Activated T-helper 1 cell treated with anti-CD3 and anti-CD28 coated beads, Interleukin-12 subunit alpha, Interleukin-12 subunit beta, Interleukin-2, Interleukin-4 antibody, amounts not matched to agents 30 ng/mL and 10 ng/mL and 1 ng/mL, durations not matched to agents 14 hours and 24 hours and 36 hours (primary cell): ENCODE data around the gene FFAR2. TPM values are rescaled to one million over a fixed set of nuclear protein-coding genes. Genes with fewer than 3 reads are reported as not detected.
A peak's percentile ranks its signal among the peaks of the same experiment; 100 is the strongest.
"Not testable (repeated sequence)": the region's sequence is repeated elsewhere in the genome, so short reads cannot be mapped to it uniquely, and the experiment has no call there.

ENCODE experiments used
- DNase-seq: peaks from one replicate; pipeline ENCODE4 v3.0.0; 2021; ENCODE audit warnings: low spot score
- H3K27ac Mint-ChIP-seq: one replicate; pipeline ENCODE4 v1.8.0; 2021; ENCODE audit warnings: mild to moderate bottlenecking, mixed read lengths
- H3K27me3 Mint-ChIP-seq: one replicate; pipeline ENCODE4 v1.8.0; 2022; ENCODE audit warnings: mild to moderate bottlenecking, moderate library complexity, mixed read lengths; ENCODE audit not compliant: insufficient read depth
- H3K36me3 Mint-ChIP-seq: one replicate; pipeline ENCODE4 v1.8.0; 2021; ENCODE audit warnings: low read depth, mixed read lengths
- H3K4me1 Mint-ChIP-seq: one replicate; pipeline ENCODE4 v1.8.0; 2021; ENCODE audit warnings: low read depth, mixed read lengths
- H3K4me3 Mint-ChIP-seq: one replicate; pipeline ENCODE4 v1.8.0; 2021; ENCODE audit warnings: mild to moderate bottlenecking, moderate library complexity, mixed read lengths
- H3K9me3 Mint-ChIP-seq: one replicate; pipeline ENCODE4 v1.8.0; 2021; ENCODE audit warnings: mixed read lengths
- intact Hi-C: fragments of 100-400 bp; cut with micrococcal nuclease; formaldehyde crosslinking; loops from one replicate; pipeline ENCODE4 v1.15.1; 2024
- total RNA-seq: library from RNA; stranded (reverse); gene quantifications from 2 replicates; pipeline ENCODE4 v1.2.3, GENCODE V29; 2022

The FFAR2 gene
- total RNA-seq, 1 donor from 2014 or later, result not detected

GRCh38 chr19:35462956-35463355 lies 14.9 kb downstream of the FFAR2 start:
- intact Hi-C loops, result loop anchor here (1.0 to 10.0 kb wide), 2 partner anchors 12 to 198 kb away; partner anchors contain the start of gene USF2
- Mint-ChIP-seq H3K4me1 (peaks cover 46% of the 10 kb centered on the region), H3K27ac (peak overlapping the region; percentile 76), H3K4me3 (peak overlapping the region; percentile 61)
- not testable (repeated sequence) for H3K36me3 Mint-ChIP-seq, DNase-seq, H3K9me3 Mint-ChIP-seq, H3K27me3 Mint-ChIP-seq

DNA sequence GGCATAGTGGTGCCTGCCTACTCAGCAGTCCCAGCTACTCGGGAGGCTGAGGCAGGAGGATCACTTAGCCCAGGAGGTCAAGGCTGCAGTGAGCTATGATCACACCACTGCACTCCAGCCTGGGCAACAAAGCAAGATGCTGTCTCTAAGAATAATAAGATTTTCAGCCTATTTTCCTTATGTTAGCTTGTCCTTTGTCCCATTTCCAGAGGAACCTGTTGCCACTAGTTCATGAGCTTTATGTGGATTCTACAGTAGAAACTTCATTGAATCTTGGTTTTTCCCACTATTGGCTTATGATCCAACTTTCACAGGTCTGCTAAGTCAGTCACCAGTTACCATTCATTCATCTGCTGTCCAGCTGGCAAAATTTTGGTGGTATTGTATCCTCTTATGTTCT lies 18.2 kb downstream of the FFAR2 start:
- intact Hi-C loops, result loop anchor here (5.0 to 10.0 kb wide), 3 partner anchors 44 to 201 kb away; partner anchors contain the start of gene USF2
- H3K4me1 Mint-ChIP-seq, result peaks cover 31% of the 10 kb centered on the region
- H3K27ac Mint-ChIP-seq, result no peak overlapping the region
- peaks cover 11% of the 10 kb centered on the region for H3K27me3 Mint-ChIP-seq
- no peak for DNase-seq
- H3K4me3 Mint-ChIP-seq, result no peak overlapping the region
- no peaks in the 10 kb centered on the region for H3K36me3 Mint-ChIP-seq
- H3K9me3 Mint-ChIP-seq, result no peaks in the 10 kb centered on the region

DNA sequence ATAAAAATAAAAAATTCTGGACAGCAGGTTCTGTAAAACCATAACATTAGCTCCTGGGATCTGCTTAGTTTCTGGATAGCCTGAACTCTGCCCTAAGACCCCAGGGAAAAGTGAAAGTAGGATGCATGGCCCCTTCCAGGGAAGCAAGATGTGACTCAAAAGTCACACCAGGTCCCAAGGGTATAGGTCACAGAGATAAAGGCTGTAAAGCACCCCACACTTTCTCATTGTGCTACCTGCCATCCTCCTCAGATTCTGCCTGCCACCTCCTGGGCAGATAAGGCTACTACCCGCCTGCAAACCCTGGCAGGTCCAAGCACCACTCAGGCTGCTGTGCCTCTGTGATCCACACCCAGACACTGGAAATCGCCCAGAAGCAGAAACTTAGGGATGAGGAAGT lies 20.6 kb downstream of the FFAR2 start:
- intact Hi-C loops, result loop anchor here (1.0 to 10.0 kb wide), 6 partner anchors 18 to 204 kb away; partner anchors contain the start of gene USF2
- H3K4me3 Mint-ChIP-seq, result no peak overlapping the region

DNA sequence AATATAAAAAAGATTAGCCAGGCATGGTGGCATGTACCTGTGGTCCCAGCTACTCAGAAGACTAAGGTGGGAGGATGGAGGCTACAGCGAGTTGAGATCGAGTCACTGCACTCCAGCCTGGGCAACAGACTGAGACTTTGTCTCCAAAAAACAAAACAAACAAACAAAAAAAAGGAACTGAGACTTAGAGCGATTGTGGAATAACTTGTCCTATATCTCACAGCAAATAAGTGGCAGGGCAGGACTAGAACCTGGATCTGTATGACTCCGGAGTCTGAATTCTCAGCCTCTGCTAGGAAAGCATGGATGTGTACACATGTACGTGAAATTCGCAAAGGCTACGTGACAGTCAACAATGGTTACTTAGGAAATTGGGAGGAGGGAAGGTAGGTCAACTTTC lies 22.1 kb downstream of the FFAR2 start:
- no peak for DNase-seq
- Mint-ChIP-seq H3K36me3 (no peaks in the 10 kb centered on the region), H3K27me3 (peaks cover 7% of the 10 kb centered on the region), H3K4me3 (no peak overlapping the region), H3K9me3 (no peaks in the 10 kb centered on the region), H3K27ac (no peak overlapping the region), H3K4me1 (peaks cover 9% of the 10 kb centered on the region)
- intact Hi-C loops, result no loop called here

More for the DNA sequence above, 20.6 kb downstream of the FFAR2 start:
- peaks cover 15% of the 10 kb centered on the region for H3K4me1 Mint-ChIP-seq
- H3K9me3 Mint-ChIP-seq, result no peaks in the 10 kb centered on the region
- peaks cover 11% of the 10 kb centered on the region for H3K27me3 Mint-ChIP-seq
- H3K27ac Mint-ChIP-seq, result no peak overlapping the region
- peak; percentile 47 for DNase-seq
- no peaks in the 10 kb centered on the region for H3K36me3 Mint-ChIP-seq

GRCh38 chr19:35471075-35471474 lies 23.0 kb downstream of the FFAR2 start:
- H3K4me3 Mint-ChIP-seq, DNase-seq, intact Hi-C loops, H3K4me1 Mint-ChIP-seq, H3K9me3 Mint-ChIP-seq, H3K36me3 Mint-ChIP-seq, H3K27me3 Mint-ChIP-seq, H3K27ac Mint-ChIP-seq: not testable (repeated sequence)

DNA sequence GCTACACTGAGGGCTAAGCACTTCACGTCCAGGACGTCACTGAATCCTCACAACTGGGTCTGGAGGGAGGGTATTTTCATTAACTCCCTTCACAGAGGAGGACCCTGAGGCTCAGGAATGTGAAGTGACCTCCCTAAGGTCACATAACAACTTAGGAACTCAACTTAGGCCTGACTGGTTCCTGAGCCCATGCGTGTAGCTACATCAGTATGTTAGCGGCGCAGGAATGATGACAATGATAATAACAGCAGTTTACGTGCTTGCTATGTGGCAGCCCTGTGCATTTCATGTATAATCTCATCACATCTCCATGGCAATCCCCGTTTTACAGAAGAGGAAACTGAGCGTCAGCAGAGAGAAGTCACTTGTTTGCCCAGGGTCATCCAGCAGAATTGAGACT lies 23.9 kb downstream of the FFAR2 start:
- Mint-ChIP-seq H3K9me3 (no peaks in the 10 kb centered on the region), H3K36me3 (no peaks in the 10 kb centered on the region), H3K27me3 (peaks cover 7% of the 10 kb centered on the region), H3K27ac (no peak overlapping the region), H3K4me3 (no peak overlapping the region), H3K4me1 (peaks cover 4% of the 10 kb centered on the region)
- intact Hi-C loops, result no loop called here
- no peak for DNase-seq

DNA sequence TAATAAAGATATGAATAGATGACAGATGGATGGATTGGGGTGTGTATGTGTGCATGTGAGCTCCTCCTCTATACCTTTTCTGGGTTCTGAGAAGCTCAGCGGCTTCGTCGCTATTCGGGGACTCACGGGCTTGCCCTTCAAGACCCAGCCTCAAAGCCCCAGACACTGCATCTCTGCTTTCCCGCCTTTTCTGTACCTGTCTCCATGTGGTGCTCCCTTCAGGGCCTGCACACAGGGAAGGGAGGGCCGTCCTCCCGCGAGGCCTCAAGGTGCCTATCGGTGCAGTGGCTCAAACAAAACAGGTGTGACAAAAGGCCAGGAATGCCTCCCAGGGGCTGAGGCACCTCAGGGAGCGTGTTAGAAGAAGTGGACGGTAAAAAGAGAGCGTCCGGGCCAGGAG lies 26.0 kb downstream of the FFAR2 start:
- peaks cover 3% of the 10 kb centered on the region for H3K27me3 Mint-ChIP-seq
- DNase-seq, result no peak
- intact Hi-C loops, result no loop called here
- H3K4me1 Mint-ChIP-seq, result no peaks in the 10 kb centered on the region
- H3K36me3 Mint-ChIP-seq, result no peaks in the 10 kb centered on the region
- no peaks in the 10 kb centered on the region for H3K9me3 Mint-ChIP-seq
- no peak overlapping the region for H3K27ac Mint-ChIP-seq
- H3K4me3 Mint-ChIP-seq, result no peak overlapping the region

GRCh38 chr19:35474594-35474993 lies 26.5 kb downstream of the FFAR2 start:
- DNase-seq, H3K36me3 Mint-ChIP-seq, H3K27me3 Mint-ChIP-seq, H3K9me3 Mint-ChIP-seq, H3K4me3 Mint-ChIP-seq, intact Hi-C loops, H3K4me1 Mint-ChIP-seq, H3K27ac Mint-ChIP-seq: not testable (repeated sequence)

DNA sequence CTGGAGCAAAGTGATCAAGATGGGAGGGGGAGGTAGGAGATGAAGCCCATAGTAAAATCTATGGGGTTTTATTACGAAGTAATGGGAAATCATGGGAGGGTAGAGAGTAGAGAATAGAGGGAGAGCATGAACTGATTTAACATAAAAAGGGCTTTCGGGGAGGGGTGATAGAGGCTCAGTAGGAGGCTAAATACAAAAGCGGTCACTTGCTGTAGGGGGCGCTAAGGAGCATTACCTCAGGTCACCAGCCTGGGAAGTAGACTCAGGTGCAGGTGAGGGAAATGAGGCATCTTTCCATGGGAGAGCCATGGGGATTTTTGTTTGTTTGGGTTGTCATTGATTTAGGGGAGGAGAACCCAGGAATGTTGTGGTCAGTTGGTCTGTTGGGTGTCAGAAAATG lies 28.1 kb downstream of the FFAR2 start:
- no peak for DNase-seq
- Mint-ChIP-seq H3K27me3 (peaks cover 3% of the 10 kb centered on the region), H3K4me3 (no peak overlapping the region)

GRCh38 chr19:35478794-35479677 lies 31.0 kb downstream of the FFAR2 start:
- Mint-ChIP-seq H3K9me3 (no peaks in the 10 kb centered on the region), H3K36me3 (no peaks in the 10 kb centered on the region), H3K4me3 (no peak overlapping the region), H3K27ac (no peak overlapping the region), H3K27me3 (peaks cover 7% of the 10 kb centered on the region), H3K4me1 (no peaks in the 10 kb centered on the region)
- intact Hi-C loops, result no loop called here
- no peak for DNase-seq

More for the DNA sequence above, 28.1 kb downstream of the FFAR2 start:
- Mint-ChIP-seq H3K36me3 (no peaks in the 10 kb centered on the region), H3K9me3 (no peaks in the 10 kb centered on the region), H3K27ac (no peak overlapping the region), H3K4me1 (no peaks in the 10 kb centered on the region)
- intact Hi-C loops, result no loop called here

GRCh38 chr19:35483089-35483488 lies 35.0 kb downstream of the FFAR2 start:
- intact Hi-C loops, result no loop called here
- no peak overlapping the region for H3K27ac Mint-ChIP-seq
- DNase-seq, result no peak
- no peaks in the 10 kb centered on the region for H3K36me3 Mint-ChIP-seq
- H3K9me3 Mint-ChIP-seq, result no peaks in the 10 kb centered on the region
- peaks cover 18% of the 10 kb centered on the region for H3K27me3 Mint-ChIP-seq
- no peaks in the 10 kb centered on the region for H3K4me1 Mint-ChIP-seq
- H3K4me3 Mint-ChIP-seq, result no peak overlapping the region

DNA sequence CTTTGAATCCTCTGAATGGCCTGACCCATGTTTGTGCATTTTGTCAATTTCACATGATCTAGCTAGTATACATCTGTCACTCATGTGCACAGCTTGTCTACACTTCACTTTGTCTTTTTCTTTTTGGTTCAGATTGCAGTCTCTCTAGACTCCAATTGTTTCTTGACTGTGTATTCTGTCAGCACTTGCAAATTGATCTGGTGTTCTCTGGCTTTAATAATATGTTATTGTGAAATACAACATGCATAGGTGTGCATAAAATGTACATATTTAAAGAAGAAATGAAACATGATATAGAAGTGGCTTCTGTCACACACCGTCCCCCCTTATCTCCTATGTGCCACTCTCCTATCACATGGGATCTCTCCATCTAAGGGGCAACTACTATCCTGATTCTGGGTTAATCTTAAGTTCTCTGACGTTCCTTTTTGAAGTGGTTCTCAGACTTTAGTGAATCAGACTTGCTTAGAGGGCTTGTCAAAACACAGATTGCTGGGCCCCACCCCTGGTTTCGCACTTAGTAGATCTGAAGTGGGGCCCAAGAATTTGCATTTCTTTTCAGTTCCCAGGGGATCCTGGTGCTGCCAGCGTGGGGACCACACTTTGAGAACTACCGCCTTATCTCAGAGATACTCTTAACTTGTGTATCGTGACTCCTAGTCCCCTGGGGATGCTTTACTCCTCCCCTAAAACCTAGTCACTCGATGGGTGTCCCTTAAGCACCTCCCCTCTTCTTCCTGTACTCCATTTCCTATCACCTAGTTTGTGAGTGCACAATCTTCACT lies 36.4 kb downstream of the FFAR2 start:
- Mint-ChIP-seq H3K4me1 (no peaks in the 10 kb centered on the region), H3K27me3 (peaks cover 18% of the 10 kb centered on the region), H3K9me3 (no peaks in the 10 kb centered on the region), H3K27ac (no peak overlapping the region), H3K36me3 (no peaks in the 10 kb centered on the region), H3K4me3 (no peak overlapping the region)
- intact Hi-C loops, result no loop called here
- no peak for DNase-seq

DNA sequence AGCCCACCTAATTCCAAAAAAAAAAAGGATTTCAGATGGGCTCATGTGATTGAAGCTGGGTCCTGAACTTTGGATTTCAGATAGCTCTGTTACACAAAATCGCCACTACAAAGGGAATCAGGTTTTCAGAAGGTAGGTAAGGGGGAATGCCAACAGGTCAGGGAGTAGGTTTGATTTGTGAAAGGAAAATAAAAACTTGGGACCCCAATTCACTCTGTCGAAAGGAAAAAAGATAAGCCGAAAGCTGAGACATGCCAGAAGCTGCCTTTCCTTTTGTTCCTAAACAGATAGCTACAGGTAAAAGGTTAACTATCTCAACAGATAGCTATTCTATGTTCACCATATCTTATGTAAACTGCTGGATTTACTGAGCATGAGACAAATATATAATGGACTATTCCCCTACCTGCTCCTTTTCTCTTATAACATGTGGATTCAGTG lies 38.2 kb downstream of the FFAR2 start:
- Mint-ChIP-seq H3K4me3 (no peak overlapping the region), H3K27me3 (peaks cover 23% of the 10 kb centered on the region), H3K4me1 (no peaks in the 10 kb centered on the region), H3K9me3 (no peaks in the 10 kb centered on the region), H3K36me3 (no peaks in the 10 kb centered on the region), H3K27ac (no peak overlapping the region)
- intact Hi-C loops, result no loop called here
- DNase-seq, result no peak
